ENCODE measurements around the gene CEP112.

CEP112 gene

GRCh38 chr17:65600518-65600917 lies 591.4 kb downstream of the CEP112 start:
- no peak for DNase-seq (ENCODE audit: low read depth, low spot score)

- no peak for DNase-seq (ENCODE audit: low read depth, low spot score)
Measured at GRCh38 chr17:65599650-65600049, 592.3 kb downstream of the CEP112 start.

DNA sequence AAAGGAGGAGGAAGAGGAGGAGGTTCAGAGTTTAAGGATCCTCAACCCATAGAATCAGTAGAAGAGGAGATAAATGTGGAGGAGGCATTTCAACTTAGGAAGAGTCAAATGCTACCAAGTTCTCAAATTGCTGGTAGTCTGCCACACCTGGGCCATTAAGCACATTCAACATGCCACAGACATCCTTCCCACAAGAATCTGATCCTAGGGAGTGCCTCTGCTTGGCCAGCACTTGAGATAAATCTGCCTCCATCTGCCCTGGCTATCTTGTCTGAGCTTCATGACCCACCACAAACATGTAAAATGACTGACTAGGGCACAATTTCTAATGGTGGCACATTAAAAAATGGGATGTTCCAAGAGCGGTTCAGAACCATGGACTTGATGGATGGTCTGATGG lies 593.2 kb downstream of the CEP112 start:
- no peak for DNase-seq (ENCODE audit: low read depth, low spot score)

DNA sequence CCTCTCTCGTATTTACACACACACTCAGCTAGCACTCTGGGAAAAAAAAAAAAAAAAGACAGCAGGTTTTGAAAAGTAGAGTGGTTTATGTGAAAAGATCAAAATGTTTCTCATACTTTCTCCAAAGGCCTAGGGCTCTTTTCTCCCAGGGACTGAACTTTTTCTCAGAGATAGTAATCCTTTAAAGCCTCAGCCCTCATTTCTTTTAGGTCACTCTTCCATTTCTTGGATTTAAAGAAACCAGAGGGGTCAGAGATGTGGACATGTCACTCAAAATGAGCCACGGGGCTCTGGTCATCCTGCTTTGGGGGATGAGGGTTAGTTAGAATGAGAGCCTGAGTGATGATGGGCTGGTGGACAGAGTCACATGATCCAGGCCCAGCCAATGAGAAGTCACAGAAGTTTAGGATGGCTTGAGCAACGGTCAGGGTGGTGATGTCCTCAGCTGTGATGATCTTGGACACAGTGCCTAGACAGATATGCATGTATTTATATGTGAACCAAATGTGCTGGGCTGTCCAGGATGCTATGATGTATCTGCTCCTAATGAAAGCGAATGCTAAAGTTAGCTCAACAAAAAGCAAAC lies 596.8 kb downstream of the CEP112 start:
- DNase-seq (ENCODE audit: low read depth, low spot score): peak; percentile 32

- peak; percentile 68 for DNase-seq (ENCODE audit: low read depth, low spot score)
Measured at GRCh38 chr17:65593855-65594845, 597.8 kb downstream of the CEP112 start.

DNA sequence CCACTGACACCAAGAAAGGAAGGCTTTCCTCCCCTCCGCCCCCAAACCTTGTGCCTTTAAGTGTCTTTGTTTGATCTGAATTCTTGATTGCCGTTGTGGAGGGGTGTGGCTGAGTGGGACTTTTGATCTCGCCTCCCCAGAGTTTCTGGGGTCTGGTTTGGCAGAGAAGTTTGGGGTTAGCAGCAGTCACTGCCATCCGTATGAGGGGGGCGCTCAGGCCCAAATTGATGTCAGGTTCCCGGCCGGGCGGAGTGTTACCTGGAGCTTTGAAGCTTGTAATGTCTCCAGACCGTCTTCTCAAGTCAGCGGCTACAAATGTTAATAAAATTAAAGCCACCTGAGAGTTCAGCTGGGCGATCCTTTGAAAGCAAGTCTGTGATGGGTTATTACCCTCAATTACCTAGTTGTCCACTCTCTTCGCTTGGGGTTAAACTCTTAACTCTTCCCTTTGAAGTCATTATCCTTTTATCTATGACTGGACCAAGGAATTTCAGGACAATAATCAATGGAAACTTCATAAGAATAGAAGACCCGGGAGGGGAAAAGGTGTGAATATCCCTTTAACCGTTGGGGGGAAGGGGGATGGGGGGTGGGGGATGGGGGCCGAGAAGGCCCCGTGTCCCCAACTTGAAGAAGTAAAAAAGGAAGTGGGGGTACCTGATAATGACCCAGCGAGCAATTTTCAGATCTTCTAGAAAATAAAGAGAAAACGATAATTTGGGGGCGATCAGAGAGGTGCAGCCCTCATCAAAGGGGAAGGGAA lies 598.7 kb downstream of the CEP112 start:
- peak; percentile 67 for DNase-seq (ENCODE audit: low read depth, low spot score)

DNA sequence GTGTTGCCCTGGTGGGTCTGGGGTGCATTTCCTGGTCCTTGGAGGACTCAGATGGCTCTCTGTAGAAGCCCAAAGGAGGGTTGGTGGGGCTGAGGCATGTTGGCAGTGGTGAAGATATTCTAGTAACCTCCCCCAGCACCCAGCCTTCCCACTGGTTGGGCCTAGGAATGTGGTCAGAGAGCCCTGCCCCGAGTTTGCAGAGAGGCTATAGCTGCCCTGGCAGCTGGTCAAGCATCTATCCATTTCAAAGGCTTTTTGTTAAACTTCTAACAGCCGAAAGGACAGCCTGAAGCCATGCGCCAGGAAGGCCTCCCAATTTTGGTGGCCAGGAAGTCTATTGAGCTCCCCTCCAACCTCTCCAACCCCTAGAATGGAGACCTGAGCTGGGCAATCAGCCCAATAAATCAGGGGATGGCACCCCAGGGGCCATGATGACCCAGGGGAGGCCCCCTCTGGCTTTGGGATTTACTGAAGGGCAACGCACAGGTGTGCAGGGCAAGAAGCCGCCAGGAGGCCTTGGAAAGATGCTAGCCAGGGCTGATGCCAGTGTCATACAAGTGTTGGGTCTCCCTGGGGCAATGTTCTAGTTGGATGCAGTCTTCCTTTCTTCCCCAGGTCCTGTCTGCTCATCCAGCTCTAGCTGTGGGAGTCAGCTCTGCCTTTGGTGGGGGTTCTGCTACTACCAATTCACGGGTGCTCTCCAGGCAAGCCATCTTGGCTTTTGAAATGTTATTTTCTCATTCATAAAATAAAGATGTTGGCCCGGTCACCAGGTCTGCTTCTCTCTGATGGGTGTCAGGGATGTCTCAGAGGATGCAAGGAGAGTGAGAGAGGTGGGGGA lies 599.6 kb downstream of the CEP112 start:
- DNase-seq (ENCODE audit: low read depth, low spot score): peak; percentile 78

DNA sequence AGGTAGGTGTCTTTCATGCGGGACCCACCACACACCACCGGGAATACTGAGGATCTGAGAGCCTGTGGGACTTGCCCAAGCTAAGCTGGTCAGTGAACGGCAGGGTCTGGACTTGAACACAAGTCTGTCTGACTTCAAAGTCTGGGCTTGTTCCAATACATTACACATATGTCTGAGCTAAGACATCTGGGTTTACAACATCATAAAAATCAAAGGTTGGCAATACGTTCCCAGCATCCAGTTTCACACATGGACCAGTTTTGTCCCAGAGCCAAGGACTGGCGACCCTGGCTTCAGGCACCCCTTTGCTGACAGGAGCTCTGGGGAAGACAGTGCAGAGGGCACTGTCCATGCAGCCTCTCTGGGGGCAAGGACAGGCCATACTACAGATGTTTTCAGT lies 602.6 kb downstream of the CEP112 start:
- no peak for DNase-seq (ENCODE audit: low read depth, low spot score)

GRCh38 chr17:65588181-65588808 lies 603.6 kb downstream of the CEP112 start:
- peak; percentile 24 for DNase-seq (ENCODE audit: low read depth, low spot score)

DNA sequence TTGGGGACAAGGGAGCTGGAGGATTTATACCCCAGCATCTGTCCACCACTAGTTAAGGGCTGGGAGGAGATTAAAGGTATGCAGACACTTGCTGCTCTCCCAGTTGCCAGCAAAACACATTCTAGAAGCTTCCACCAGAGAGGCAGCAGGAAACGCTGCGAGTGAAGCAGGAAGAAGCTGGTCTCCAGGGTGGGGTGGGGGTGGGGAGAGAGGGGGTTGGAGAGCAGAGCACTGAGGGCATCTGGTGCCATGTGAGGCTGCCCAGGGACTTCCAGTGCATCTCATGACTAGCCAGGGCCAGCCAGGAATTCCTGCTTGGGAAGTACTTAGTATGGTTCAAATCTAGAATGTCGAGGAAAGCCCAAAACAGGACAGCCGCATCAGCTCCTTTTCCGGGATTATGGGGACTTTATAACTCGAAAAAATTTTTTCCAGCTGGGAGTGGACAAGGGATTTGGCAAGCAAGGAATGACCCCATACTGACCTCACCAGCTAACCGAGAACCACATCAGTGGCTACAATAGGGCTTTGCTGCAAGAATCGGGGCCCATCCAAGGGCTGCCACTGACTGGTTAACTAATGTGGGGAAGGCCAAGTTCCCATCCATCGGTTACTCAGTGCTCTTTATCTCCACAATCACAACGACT lies 604.3 kb downstream of the CEP112 start:
- no peak for DNase-seq (ENCODE audit: low read depth, low spot score)

- no peak for DNase-seq (ENCODE audit: low read depth, low spot score)
Measured at GRCh38 chr17:65586899-65587298, 605.0 kb downstream of the CEP112 start.
